ENCODE data around the gene PIGN.

Gene PIGN

DNA sequence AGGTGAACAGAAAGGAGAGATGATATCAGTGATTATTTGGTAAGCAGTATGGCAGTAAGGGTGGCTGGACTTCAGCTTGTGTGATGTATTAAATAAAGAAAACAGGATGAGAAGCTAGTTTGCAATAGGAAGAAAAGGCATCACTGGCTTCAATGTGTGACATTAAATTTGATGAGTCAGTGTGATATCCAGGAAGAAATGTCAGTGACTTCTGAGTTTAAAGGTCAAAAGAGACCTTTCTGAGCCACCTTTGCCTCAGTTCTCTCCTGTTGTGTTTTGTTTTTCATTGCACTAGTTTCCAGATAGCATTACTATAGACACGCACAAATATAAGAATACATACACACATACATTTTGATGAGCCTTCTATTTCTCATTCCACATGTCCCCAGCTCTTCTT is 105.6 kb downstream of the PIGN start:
- no peak overlapping the region for H3K4me3 ChIP-seq (ENCODE audit: low read depth, low read length)
- no peak for DNase-seq (ENCODE audit: low read depth)
- TF ChIP-seq MYC (IDR thresholded peaks at IDR 0.05; ENCODE audit: low read depth, low read length) (no peak), POLR2A (IDR thresholded peaks at IDR 0.05; ENCODE audit: extremely low read depth, insufficient read length) (no peak)
- TF ChIP-seq, protein P1, sequence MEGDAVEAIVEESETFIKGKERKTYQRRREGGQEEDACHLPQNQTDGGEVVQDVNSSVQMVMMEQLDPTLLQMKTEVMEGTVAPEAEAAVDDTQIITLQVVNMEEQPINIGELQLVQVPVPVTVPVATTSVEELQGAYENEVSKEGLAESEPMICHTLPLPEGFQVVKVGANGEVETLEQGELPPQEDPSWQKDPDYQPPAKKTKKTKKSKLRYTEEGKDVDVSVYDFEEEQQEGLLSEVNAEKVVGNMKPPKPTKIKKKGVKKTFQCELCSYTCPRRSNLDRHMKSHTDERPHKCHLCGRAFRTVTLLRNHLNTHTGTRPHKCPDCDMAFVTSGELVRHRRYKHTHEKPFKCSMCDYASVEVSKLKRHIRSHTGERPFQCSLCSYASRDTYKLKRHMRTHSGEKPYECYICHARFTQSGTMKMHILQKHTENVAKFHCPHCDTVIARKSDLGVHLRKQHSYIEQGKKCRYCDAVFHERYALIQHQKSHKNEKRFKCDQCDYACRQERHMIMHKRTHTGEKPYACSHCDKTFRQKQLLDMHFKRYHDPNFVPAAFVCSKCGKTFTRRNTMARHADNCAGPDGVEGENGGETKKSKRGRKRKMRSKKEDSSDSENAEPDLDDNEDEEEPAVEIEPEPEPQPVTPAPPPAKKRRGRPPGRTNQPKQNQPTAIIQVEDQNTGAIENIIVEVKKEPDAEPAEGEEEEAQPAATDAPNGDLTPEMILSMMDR (IDR thresholded peaks at IDR 0.05; ENCODE audit: low read depth, low read length) = no peak
- TF ChIP-seq, protein P2, sequence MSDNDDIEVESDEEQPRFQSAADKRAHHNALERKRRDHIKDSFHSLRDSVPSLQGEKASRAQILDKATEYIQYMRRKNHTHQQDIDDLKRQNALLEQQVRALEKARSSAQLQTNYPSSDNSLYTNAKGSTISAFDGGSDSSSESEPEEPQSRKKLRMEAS (IDR thresholded peaks at IDR 0.05; ENCODE audit: low read depth, low read length) = no peak

DNA sequence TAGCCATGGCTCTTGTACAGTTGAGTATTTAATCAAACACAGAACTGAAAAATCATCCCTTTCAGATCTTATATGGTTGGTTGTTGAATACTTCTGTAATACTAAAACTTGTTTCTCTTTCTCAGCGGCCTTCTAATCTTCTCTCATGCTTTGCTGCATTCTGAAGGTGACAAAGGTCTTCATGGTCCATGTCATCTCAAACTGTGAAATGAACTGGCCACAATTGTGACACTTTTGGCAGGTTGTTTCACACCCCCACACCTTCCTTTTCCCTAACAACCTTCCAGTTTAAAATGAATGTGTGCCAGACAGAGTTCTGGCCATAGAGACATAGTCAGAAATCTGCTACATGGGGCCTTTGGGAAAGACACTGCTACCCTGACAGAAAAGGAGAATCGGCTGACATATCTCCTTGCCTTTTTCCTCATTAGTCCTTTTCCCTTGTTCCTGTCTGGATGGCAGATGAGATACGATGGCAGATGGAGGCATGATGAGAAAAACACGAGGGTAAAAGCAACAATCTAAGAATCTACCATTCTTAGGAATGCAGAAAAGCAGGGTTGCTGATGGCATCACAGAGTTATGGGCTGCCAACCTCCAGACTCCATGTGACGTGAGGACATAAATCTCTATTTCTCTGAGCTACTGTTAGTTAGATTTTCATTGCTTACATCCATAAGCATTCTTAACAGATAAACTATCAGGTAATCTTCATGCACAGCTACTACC is 106.5 kb downstream of the PIGN start:
- no peak for TF ChIP-seq MYC (IDR thresholded peaks at IDR 0.05; ENCODE audit: low read depth, low read length)
- no peak for TF ChIP-seq POLR2A (IDR thresholded peaks at IDR 0.05; ENCODE audit: extremely low read depth, insufficient read length)
- TF ChIP-seq, protein P1 (IDR thresholded peaks at IDR 0.05; ENCODE audit: low read depth, low read length) = no peak
- TF ChIP-seq, protein P2 (IDR thresholded peaks at IDR 0.05; ENCODE audit: low read depth, low read length) = no peak
- DNase-seq (ENCODE audit: low read depth) = no peak
- no peak overlapping the region for H3K4me3 ChIP-seq (ENCODE audit: low read depth, low read length)

DNA sequence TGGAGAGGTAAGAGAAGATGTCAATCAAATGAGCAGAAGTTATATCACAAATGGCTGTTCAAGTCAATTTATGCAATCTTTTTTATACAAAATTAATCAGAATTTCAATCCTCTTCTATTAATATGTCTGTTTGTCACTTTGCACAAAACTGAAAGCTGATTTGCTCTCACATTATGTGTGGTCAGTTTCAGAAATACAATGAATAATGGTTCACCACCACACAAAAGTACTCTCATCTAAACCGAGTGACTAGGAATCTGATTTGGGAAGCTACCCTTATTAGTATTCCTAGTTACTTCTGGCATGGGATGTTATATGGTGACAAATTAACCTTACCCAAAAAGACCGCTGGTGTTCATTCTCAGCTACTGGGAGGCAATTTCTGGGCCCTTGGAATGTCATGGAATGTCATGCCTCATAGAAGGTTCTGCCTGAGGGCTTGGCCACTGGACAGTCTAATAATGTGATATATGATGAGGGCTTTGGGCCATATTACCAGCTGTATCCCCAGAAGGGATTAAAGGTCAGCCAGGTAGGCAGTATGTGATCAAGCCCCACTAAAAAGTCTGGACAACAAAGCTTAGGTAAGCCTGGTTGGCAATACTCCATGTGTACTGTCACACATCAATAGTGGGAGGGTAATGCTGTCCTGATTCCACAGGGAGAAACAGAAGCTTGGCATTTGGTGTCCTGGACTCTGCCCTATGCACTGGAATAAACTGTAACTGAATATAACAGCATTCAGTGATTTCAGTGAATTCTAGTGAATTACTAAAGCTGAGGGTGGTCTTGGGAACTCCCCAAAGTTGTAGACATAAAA is 113.2 kb downstream of the PIGN start:
- no peak overlapping the region for H3K4me3 ChIP-seq (ENCODE audit: low read depth, low read length)
- TF ChIP-seq, protein P1 (IDR thresholded peaks at IDR 0.05; ENCODE audit: low read depth, low read length) = no peak
- no peak for DNase-seq (ENCODE audit: low read depth)

DNA sequence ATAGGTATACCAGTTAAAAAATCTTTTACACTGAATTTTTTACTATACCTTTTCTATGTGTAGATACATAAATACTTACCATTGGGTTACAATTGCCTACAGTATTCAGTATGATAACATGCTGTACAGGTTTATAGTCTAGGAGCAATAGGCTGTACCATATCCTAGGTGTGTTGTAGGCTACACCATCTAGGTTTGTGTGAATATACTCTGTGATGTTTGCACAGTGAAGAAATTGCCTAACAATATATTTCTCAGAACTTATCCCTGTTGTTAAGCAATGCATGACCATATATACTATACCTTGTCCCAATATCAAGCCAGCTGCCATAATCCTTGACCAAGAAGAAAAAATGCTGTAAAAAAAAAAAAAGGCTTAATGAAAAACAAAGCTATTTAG is 114.5 kb downstream of the PIGN start:
- H3K4me3 ChIP-seq (ENCODE audit: low read depth, low read length) = no peak overlapping the region

DNA sequence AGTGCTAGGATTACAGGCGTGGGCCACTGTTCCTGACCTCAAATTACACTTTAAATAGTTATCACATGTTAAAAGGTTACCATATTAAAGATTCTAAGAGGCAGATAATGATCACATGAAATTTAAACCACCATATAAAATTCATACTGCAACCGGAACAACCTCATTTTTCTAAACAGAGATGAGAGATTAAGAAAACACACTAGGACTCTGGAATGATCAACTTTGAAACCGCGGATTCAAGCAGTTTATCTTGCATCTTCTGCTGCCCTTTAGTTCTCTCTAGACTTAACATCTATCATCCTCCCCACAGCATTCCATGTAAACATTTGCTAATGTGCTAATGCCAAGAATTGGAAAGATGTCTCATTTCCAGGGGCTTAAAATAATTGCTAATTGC is 115.8 kb downstream of the PIGN start:
- TF ChIP-seq POLR2A (IDR thresholded peaks at IDR 0.05; ENCODE audit: extremely low read depth, insufficient read length) = no peak
- TF ChIP-seq, protein P1 (IDR thresholded peaks at IDR 0.05; ENCODE audit: low read depth, low read length) = no peak
- TF ChIP-seq MYC (IDR thresholded peaks at IDR 0.05; ENCODE audit: low read depth, low read length) = no peak
- TF ChIP-seq, protein P2 (IDR thresholded peaks at IDR 0.05; ENCODE audit: low read depth, low read length) = no peak
- no peak for DNase-seq (ENCODE audit: low read depth)
- H3K4me3 ChIP-seq (ENCODE audit: low read depth, low read length) = no peak overlapping the region

More for the DNA sequence above, 114.5 kb downstream of the PIGN start:
- DNase-seq (ENCODE audit: low read depth) = no peak
- TF ChIP-seq POLR2A (IDR thresholded peaks at IDR 0.05; ENCODE audit: extremely low read depth, insufficient read length) = no peak

DNA sequence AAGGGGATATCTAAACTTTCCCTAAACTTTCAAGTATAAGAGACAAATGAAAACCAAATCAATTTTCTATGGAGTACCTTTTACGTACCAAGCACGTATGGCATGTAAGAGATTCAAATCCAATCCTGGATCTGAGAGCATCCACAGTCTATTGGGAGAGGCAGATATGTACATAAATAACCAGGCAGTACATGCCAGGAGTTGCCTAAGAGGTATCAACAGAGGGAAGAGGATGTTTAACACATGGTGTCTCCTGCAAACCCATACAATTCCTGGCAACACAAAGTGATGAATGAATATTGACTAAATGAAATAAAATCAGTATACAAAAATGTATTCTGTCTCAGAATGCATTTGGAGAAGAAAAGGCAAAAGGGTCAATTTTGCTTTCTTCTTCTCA is 116.6 kb downstream of the PIGN start:
- DNase-seq (ENCODE audit: low read depth) = no peak
- no peak overlapping the region for H3K4me3 ChIP-seq (ENCODE audit: low read depth, low read length)
- TF ChIP-seq, protein P1 (IDR thresholded peaks at IDR 0.05; ENCODE audit: low read depth, low read length) = no peak
- TF ChIP-seq, protein P2 (IDR thresholded peaks at IDR 0.05; ENCODE audit: low read depth, low read length) = no peak
- TF ChIP-seq MYC (IDR thresholded peaks at IDR 0.05; ENCODE audit: low read depth, low read length) (no peak), POLR2A (IDR thresholded peaks at IDR 0.05; ENCODE audit: extremely low read depth, insufficient read length) (no peak)
